Heart left ventricle (tissue), 13 donors: ENCODE measurements around the gene ECPAS.
"Not testable (repeated sequence)": the region's sequence is repeated elsewhere in the genome, so short reads cannot be mapped to it uniquely, and the experiment has no call there.

ENCODE experiments used
- POLR2A ChIP-seq, 2 donors: fragments of 450-650 bp; IDR thresholded peaks; one replicate each; pipeline ENCODE4 v1.6.1; 2017; ENCODE audit warnings: antibody characterized with exemption in 2 of 2, mild to moderate bottlenecking in 2 of 2, moderate library complexity in 2 of 2
- TF ChIP-seq, protein P1 (sequence below), 12 donors: fragments of 200-600 bp; sonication (generic) in 4 of 12; IDR thresholded peaks; one replicate each; pipeline versions ENCODE4 v1.5.0 to v1.8.0; 2018 to 2022; ENCODE audit warnings: antibody characterized with exemption in 12 of 12, mild to moderate bottlenecking in 5 of 12
- donor health status: ischemic (EF 13 %, LVEDD 7.1; RV severe dilation, severe dysfunction).
- donor health status: DM: no; HTN: yes; CAD: no.
- donor health status: DM: no; HTN: no; CAD: no.
- donor health status: ischemic (EF 25% LVEDD 6.9; RV normal size, moderate dysfunction).
- donor health status: ischemic (EF 25% LVEDD 5.7; RV mildly dilated, moderate dysfunction).
- donor health status: ischemic (EF 35%, LVEDD 5.7; RV mildly dilated, moderate dysfunction).
- donor health status: nonischemic (EF 11% LVEDD 7.7; RV severe dilation, severe dysfunction).
- donor health status: DM: yes; HTN: yes; CAD: no.
- donor health status: PGD.
- donor health status: ischemic (EF 29% LVEDD 5.4; RV normal size, mild dysfunction).
- donor health status: nonischemic (EF 23%, LVEDD 6.1; RV moderate dilation, normal function).

DNA sequence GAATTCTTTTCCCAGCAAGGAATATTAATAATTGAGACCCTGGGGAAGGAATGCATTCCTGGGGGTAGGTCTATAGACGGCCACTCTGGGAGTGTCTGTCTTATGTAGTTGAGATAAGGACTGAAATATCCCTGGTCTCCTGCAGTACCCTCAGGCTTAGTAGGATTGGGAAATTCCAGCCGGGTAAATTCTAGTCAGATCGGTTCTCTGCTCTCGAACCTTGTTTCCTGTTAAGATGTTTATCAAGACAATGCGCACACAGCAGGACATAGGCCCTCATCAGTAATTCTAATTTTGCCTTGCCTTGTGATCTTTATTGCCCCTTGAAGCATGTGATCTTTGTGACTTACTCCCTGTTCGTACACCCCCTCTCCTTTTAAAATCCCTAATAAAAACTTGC lies 27.4 kb upstream of the ECPAS start:
- TF ChIP-seq, protein P1, sequence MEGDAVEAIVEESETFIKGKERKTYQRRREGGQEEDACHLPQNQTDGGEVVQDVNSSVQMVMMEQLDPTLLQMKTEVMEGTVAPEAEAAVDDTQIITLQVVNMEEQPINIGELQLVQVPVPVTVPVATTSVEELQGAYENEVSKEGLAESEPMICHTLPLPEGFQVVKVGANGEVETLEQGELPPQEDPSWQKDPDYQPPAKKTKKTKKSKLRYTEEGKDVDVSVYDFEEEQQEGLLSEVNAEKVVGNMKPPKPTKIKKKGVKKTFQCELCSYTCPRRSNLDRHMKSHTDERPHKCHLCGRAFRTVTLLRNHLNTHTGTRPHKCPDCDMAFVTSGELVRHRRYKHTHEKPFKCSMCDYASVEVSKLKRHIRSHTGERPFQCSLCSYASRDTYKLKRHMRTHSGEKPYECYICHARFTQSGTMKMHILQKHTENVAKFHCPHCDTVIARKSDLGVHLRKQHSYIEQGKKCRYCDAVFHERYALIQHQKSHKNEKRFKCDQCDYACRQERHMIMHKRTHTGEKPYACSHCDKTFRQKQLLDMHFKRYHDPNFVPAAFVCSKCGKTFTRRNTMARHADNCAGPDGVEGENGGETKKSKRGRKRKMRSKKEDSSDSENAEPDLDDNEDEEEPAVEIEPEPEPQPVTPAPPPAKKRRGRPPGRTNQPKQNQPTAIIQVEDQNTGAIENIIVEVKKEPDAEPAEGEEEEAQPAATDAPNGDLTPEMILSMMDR (IDR thresholded peaks at IDR 0.05) = not testable (repeated sequence)
- TF ChIP-seq POLR2A (IDR thresholded peaks at IDR 0.05) = not testable (repeated sequence)
